NCI-H774 (cell line): ENCODE data around the gene NEDD4.
"Not testable (repeated sequence)": the region's sequence is repeated elsewhere in the genome, so short reads cannot be mapped to it uniquely, and the experiment has no call there.

ENCODE experiments used
- DNase-seq: peaks from one replicate; lab custom pipeline; 2025; lab: John Stamatoyannopoulos, UW

Gene NEDD4

GRCh38 chr15:55827204-55827603 is 166.2 kb downstream of the NEDD4 start:
- no peak for DNase-seq

- DNase-seq = no peak
These were observed 168.4 kb downstream of the NEDD4 start for GRCh38 chr15:55824857-55825613.

- DNase-seq = no peak
These were observed 169.6 kb downstream of the NEDD4 start for GRCh38 chr15:55823699-55824340.

GRCh38 chr15:55823191-55823670 is 170.2 kb downstream of the NEDD4 start:
- DNase-seq = no peak

- DNase-seq = not testable (repeated sequence)
These were observed 171.7 kb downstream of the NEDD4 start for GRCh38 chr15:55821740-55822139.

GRCh38 chr15:55820043-55820442 is 173.4 kb downstream of the NEDD4 start:
- DNase-seq = no peak

- DNase-seq = no peak
These were observed 173.9 kb downstream of the NEDD4 start for GRCh38 chr15:55819397-55820034.

GRCh38 chr15:55816017-55816416 is 177.4 kb downstream of the NEDD4 start:
- no peak for DNase-seq

GRCh38 chr15:55802600-55803376 is 190.6 kb downstream of the NEDD4 start:
- DNase-seq = no peak

GRCh38 chr15:55800216-55800615 is 193.2 kb downstream of the NEDD4 start:
- no peak for DNase-seq

GRCh38 chr15:55799291-55800212 is 193.9 kb downstream of the NEDD4 start:
- peak; percentile 15 for DNase-seq

- no peak for DNase-seq
These were observed 197.0 kb downstream of the NEDD4 start for GRCh38 chr15:55796321-55796965.

GRCh38 chr15:55795031-55795430 is 198.4 kb downstream of the NEDD4 start:
- DNase-seq = no peak

GRCh38 chr15:55791551-55792400 is 201.6 kb downstream of the NEDD4 start:
- DNase-seq = peak; percentile 58

GRCh38 chr15:55789066-55789660 is 204.2 kb downstream of the NEDD4 start:
- no peak for DNase-seq

- no peak for DNase-seq
These were observed 207.1 kb downstream of the NEDD4 start for GRCh38 chr15:55786341-55786740.

- not testable (repeated sequence) for DNase-seq
These were observed 207.8 kb downstream of the NEDD4 start for GRCh38 chr15:55785593-55785992.

GRCh38 chr15:55784286-55784685 is 209.1 kb downstream of the NEDD4 start:
- DNase-seq = no peak

- no peak for DNase-seq
These were observed 210.5 kb downstream of the NEDD4 start for GRCh38 chr15:55782901-55783300.
